HEK293T (cell line): ENCODE results near the gene EPHB2.

Experiments used
- ARNT ChIP-seq: fragments of 450-650 bp; IDR thresholded peaks from 2 replicates; pipeline ENCODE4 v1.6.1; 2017; ENCODE audit warnings: mild to moderate bottlenecking
- BHLHE40 ChIP-seq: fragments of 450-650 bp; IDR thresholded peaks from 2 replicates; pipeline ENCODE4 v1.6.1; 2016; ENCODE audit warnings: mild to moderate bottlenecking, moderate library complexity, borderline replicate concordance
- ELF4 ChIP-seq: fragments of 450-650 bp; IDR thresholded peaks from 2 replicates; pipeline ENCODE4 v1.6.1; 2017; ENCODE audit warnings: antibody characterized with exemption
- FOXA1 ChIP-seq: fragments of 450-650 bp; IDR thresholded peaks from 2 replicates; pipeline ENCODE4 v1.6.1; 2016; ENCODE audit warnings: mild to moderate bottlenecking
- FOXM1 ChIP-seq: fragments of 450-650 bp; IDR thresholded peaks from 2 replicates; pipeline ENCODE4 v1.6.1; 2017; ENCODE audit warnings: mild to moderate bottlenecking, borderline replicate concordance
- LEF1 ChIP-seq: fragments of 450-650 bp; IDR thresholded peaks from 2 replicates; pipeline ENCODE4 v1.6.1; 2017; ENCODE audit warnings: mild to moderate bottlenecking, borderline replicate concordance
- SP1 ChIP-seq: fragments of 450-650 bp; IDR thresholded peaks from 2 replicates; pipeline ENCODE4 v1.6.1; 2017
- SUZ12 ChIP-seq: fragments of 450-650 bp; IDR thresholded peaks from 2 replicates; pipeline ENCODE4 v1.6.1; 2016; ENCODE audit warnings: mild to moderate bottlenecking

- TF ChIP-seq FOXM1 (no peak), BHLHE40 (no peak), ARNT (no peak), LEF1 (no peak), ELF4 (no peak), SP1 (no peak), SUZ12 (no peak), FOXA1 (no peak)
Measured at GRCh38 chr1:22910986-22911651, 200.5 kb downstream of the EPHB2 start.
